HepG2 (cell line): ENCODE results near the gene NDUFB8. TPM values are rescaled to one million over a fixed set of nuclear protein-coding genes. Genes with fewer than 3 reads are reported as not detected.

ENCODE experiments used
- ATAC-seq: fragments of 200-7000 bp; cut with Tn5 transposase; 3 replicates; pipeline ENCODE4 v1.9.1; 2020; ENCODE audit warnings: mild to moderate bottlenecking, moderate library complexity
- BruUV-seq: library from RNA; stranded (reverse); fragments of 400-500 nt; replicated peaks from 2 replicates; lab custom pipeline; 2021; lab: Mats Ljungman, UMichigan
- CTCF ChIA-PET: fragments of 300-600 bp; formaldehyde crosslinking; extraction: SDS; loops from one replicate; lab custom pipeline; 2021; ENCODE audit warnings: low total read pairs, inconsistent platforms, low intra/inter-chr PET ratio; lab: Yijun Ruan, JAX
- POLR2A ChIA-PET: fragments of 350-600 bp; sonication (Branson Sonifier 250); formaldehyde crosslinking; loops from one replicate; lab custom pipeline; 2020; ENCODE audit warnings: antibody characterized with exemption, inconsistent platforms; lab: Yijun Ruan, JAX
- DNase-seq: peaks from one replicate; pipeline ENCODE4 v3.0.0-alpha.2; 2015; ENCODE audit warnings: low spot score
- FAIRE-seq: peaks from 3 replicates; lab custom pipeline; 2011; peaks lifted over from hg19 to GRCh38; lab: Jason Lieb, UNC
- H2AFZ ChIP-seq: one replicate; pipeline ENCODE4 v1.6.1; 2011; ENCODE audit warnings: low read length, inconsistent platforms
- H3K27ac ChIP-seq: fragments of 300-600 bp; 3 replicates; pipeline ENCODE4 v1.8.0; 2011; ENCODE audit warnings: mixed run types, mild to moderate bottlenecking, mixed read lengths, low read length, inconsistent platforms; ENCODE audit not compliant: insufficient read depth; ENCODE audit errors: extremely low read length
- H3K27me3 ChIP-seq, 2 experiments: fragments of 200-600 bp in 1 of 2; 2 replicates in 1 of 2; 3 replicates in 1 of 2; pipeline versions ENCODE4 v1.6.0 to v1.8.0; 2011; ENCODE audit warnings: low read length in 2 of 2, mild to moderate bottlenecking in 2 of 2, moderate library complexity in 2 of 2, inconsistent platforms in 1 of 2; ENCODE audit not compliant: insufficient read depth in 2 of 2, control insufficient read depth in 1 of 2
- H3K36me3 ChIP-seq, 2 experiments: fragments of 200-600 bp in 1 of 2; replicated peaks in 1 of 2; 2 replicates in 1 of 2; 3 replicates in 1 of 2; pipeline versions ENCODE4 v1.5.1 to v1.8.0; 2011; ENCODE audit warnings: low read length in 2 of 2, inconsistent platforms in 1 of 2; ENCODE audit not compliant: insufficient read depth in 2 of 2, control insufficient read depth in 1 of 2
- H3K4me1 ChIP-seq: 2 replicates; pipeline ENCODE4 v1.5.1; 2012; ENCODE audit warnings: low read length, inconsistent platforms; ENCODE audit not compliant: insufficient read depth
- H3K4me2 ChIP-seq: 2 replicates; pipeline ENCODE4 v1.6.0; 2011; ENCODE audit warnings: low read depth, low read length, inconsistent platforms
- H3K4me3 ChIP-seq, 3 experiments: fragments of 200-600 bp in 1 of 3; sonication (generic), shearing (Covaris generic) in 1 of 3; replicated peaks in 1 of 3; 2 replicates each; pipeline ENCODE4 v1.5.1; 2011 to 2016; ENCODE audit warnings: low read length in 3 of 3, inconsistent platforms in 2 of 3, low read depth in 2 of 3, mild to moderate bottlenecking in 2 of 3, control low read depth in 1 of 3, mixed read lengths in 1 of 3; ENCODE audit not compliant: insufficient read depth in 1 of 3
- H3K79me2 ChIP-seq: one replicate; pipeline ENCODE4 v1.6.1; 2011; ENCODE audit warnings: low read length, inconsistent platforms; ENCODE audit not compliant: insufficient read depth
- H3K9ac ChIP-seq: 2 replicates; pipeline ENCODE4 v1.6.0; 2011; ENCODE audit warnings: mild to moderate bottlenecking, low read depth, low read length, inconsistent platforms; ENCODE audit not compliant: insufficient read depth
- H3K9me3 ChIP-seq: 2 replicates; pipeline ENCODE4 v1.5.1; 2012; ENCODE audit warnings: mild to moderate bottlenecking, low read length
- H4K20me1 ChIP-seq: 2 replicates; pipeline ENCODE4 v1.6.0; 2011; ENCODE audit warnings: inconsistent platforms, mild to moderate bottlenecking, low read length, moderate library complexity; ENCODE audit not compliant: insufficient read depth
- ADNP ChIP-seq: sonication (generic); formaldehyde crosslinking; IDR thresholded peaks from 2 replicates; pipeline ENCODE4 v1.4.0; 2020; ENCODE audit warnings: missing genetic modification reagents
- ELF3 ChIP-seq: IDR thresholded peaks from 2 replicates; pipeline ENCODE4 v1.6.1; 2016; ENCODE audit warnings: missing genetic modification reagents, missing compliant biosample characterization
- MIER2 ChIP-seq: IDR thresholded peaks from 2 replicates; pipeline ENCODE4 v1.6.1; 2016; ENCODE audit warnings: missing biosample characterization, missing genetic modification reagents
- REL ChIP-seq: sonication (generic); formaldehyde crosslinking; conservative IDR thresholded peaks from 2 replicates; pipeline ENCODE4 v1.8.0; 2022; ENCODE audit warnings: mild to moderate bottlenecking, missing genetic modification reagents, moderate library complexity
- RFXANK ChIP-seq: IDR thresholded peaks from 2 replicates; pipeline ENCODE4 v1.6.1; 2016
- SMC3 ChIP-seq: IDR thresholded peaks from 2 replicates; pipeline ENCODE4 v1.6.1; 2011; ENCODE audit warnings: low read length, improper control_type of control experiment
- SP2 ChIP-seq: sonication (generic); formaldehyde crosslinking; IDR thresholded peaks from 2 replicates; pipeline ENCODE4 v1.5.1; 2020; ENCODE audit warnings: mild to moderate bottlenecking, missing genetic modification reagents
- ZBTB42 ChIP-seq: sonication (generic); formaldehyde crosslinking; IDR thresholded peaks from 2 replicates; pipeline ENCODE4 v1.5.0; 2020; ENCODE audit warnings: mild to moderate bottlenecking, missing genetic modification reagents
- ZEB1 ChIP-seq: IDR thresholded peaks from 2 replicates; pipeline ENCODE4 v1.6.1; 2012; ENCODE audit warnings: mild to moderate bottlenecking, low read depth, inconsistent platforms; ENCODE audit not compliant: insufficient replicate concordance
- ZKSCAN5 ChIP-seq: sonication (generic); formaldehyde crosslinking; IDR thresholded peaks from 2 replicates; pipeline ENCODE4 v1.5.1; 2020; ENCODE audit warnings: mild to moderate bottlenecking, missing genetic modification reagents
- ZNF570 ChIP-seq: sonication (generic); formaldehyde crosslinking; IDR thresholded peaks from 2 replicates; pipeline ENCODE4 v1.4.0; 2020; ENCODE audit warnings: mild to moderate bottlenecking, missing genetic modification reagents, borderline replicate concordance
- ZNF616 ChIP-seq: sonication (generic); formaldehyde crosslinking; IDR thresholded peaks from 2 replicates; pipeline ENCODE4 v1.5.0; 2020; ENCODE audit warnings: low read depth, mild to moderate bottlenecking, missing genetic modification reagents
- WGBS: methylation state at CpG from one replicate; pipeline ENCODE4 v1.1.6; 2017; ENCODE audit warnings: low lambda C conversion rate; 5-methylcytosine and 5-hydroxymethylcytosine counted together
- in situ Hi-C: cut with HindIII; loops from 2 replicates; pipeline ENCODE4 v1.10.0; 2017; ENCODE audit warnings: low pct_unique_long_range_greater_than_20kb; ENCODE audit not compliant: extremely low pct_ligation_motif_present
- intact Hi-C: fragments of 100-400 bp; cut with micrococcal nuclease; formaldehyde crosslinking; loops from one replicate; pipeline ENCODE4 v1.10.0; 2022; ENCODE audit not compliant: unreplicated experiment
- polyA plus RNA-seq, 8 experiments: library from polyadenylated mRNA; depleted of rRNA in 3 of 8; stranded (reverse) in 7 of 8; unstranded in 1 of 8; fragments of >200 nt; fragmentation: Illumina TruSeq in 4 of 8; extraction: Trizol in 4 of 8; gene quantifications; 2 replicates each; pipeline versions ENCODE4 v1.2.1 to v1.2.3, GENCODE V29; 2011 to 2016; ENCODE audit warnings: low read depth in 4 of 8, missing spikeins in 1 of 8, mixed read lengths in 1 of 8; ENCODE audit not compliant: insufficient read depth in 1 of 8
- total RNA-seq, 5 experiments: library from RNA; depleted of rRNA; stranded (reverse); fragments of >200 nt; fragmentation: Illumina TruSeq; extraction: Trizol; gene quantifications; 2 replicates each; pipeline ENCODE4 v1.2.3, GENCODE V29; 2016; ENCODE audit warnings: low read depth in 1 of 5
- TF ChIP-seq, protein P1 (sequence below): sonication (generic); formaldehyde crosslinking; IDR thresholded peaks from 2 replicates; pipeline ENCODE4 v1.4.0; 2020; ENCODE audit warnings: mild to moderate bottlenecking, low read depth, missing genetic modification reagents
- TF ChIP-seq, protein P2 (sequence below): sonication (generic); formaldehyde crosslinking; IDR thresholded peaks from 2 replicates; pipeline ENCODE4 v1.4.0; 2020; ENCODE audit warnings: missing genetic modification reagents

The NDUFB8 gene
- total and polyA plus RNA-seq, 2 of the 13 experiments (the other 11 are each of a cell fraction or from before 2014, with no cell fraction given) = 210 to 216 TPM

DNA sequence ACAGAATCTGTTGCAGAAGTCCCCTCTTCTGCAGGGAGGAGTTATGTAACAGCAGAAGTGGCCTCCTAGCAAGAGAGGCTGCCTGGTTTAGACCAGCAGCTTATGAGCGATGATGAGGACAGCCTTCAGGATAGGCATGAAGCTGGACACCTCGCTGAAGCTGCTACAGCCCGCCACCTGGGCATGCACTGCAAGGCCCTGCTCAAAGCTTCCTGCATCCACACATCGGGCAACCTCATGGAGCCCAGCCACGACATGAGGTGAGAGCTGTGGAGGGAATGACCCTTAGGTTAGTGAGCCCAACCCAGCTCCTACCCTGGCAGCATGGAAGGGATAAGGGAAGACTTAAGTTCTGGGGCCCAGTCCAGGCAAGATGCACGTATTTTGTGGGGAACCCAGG, 42.1 kb downstream of the NDUFB8 start:
- no peak for FAIRE-seq
- no peak overlapping the region for H3K27ac ChIP-seq
- intact Hi-C loops = no loop called here
- no peaks in the 10 kb centered on the region for H3K79me2 ChIP-seq
- no peaks in the 10 kb centered on the region for H3K27me3 ChIP-seq
- no peaks in the 10 kb centered on the region for H4K20me1 ChIP-seq
- no peak for TF ChIP-seq ZKSCAN5 (CRISPR knock-in tag)
- TF ChIP-seq SMC3 = no peak
- no peak overlapping the region for H2AFZ ChIP-seq
- CTCF ChIA-PET = no interaction called here
- peaks cover 0 to 3% of the 10 kb centered on the region in 2 experiments; a peak in 1 of 5 replicates for H3K36me3 ChIP-seq
- H3K4me2 ChIP-seq = no peak overlapping the region
- H3K4me1 ChIP-seq = 0 out of 2 replicates have a peak, but pooled peaks cover 4% of the 10 kb centered on the region
- H3K4me3 ChIP-seq = no peak overlapping the region
- WGBS = 92% methylated on average over 2 of the region's 6 CpGs
- no peak for DNase-seq
- no peak overlapping the region for H3K9ac ChIP-seq
- POLR2A ChIA-PET = no interaction called here
- in situ Hi-C loops = no loop called here
- no peaks in the 10 kb centered on the region for H3K9me3 ChIP-seq
- BruUV-seq = no TSS peak
- ATAC-seq = no peak

DNA sequence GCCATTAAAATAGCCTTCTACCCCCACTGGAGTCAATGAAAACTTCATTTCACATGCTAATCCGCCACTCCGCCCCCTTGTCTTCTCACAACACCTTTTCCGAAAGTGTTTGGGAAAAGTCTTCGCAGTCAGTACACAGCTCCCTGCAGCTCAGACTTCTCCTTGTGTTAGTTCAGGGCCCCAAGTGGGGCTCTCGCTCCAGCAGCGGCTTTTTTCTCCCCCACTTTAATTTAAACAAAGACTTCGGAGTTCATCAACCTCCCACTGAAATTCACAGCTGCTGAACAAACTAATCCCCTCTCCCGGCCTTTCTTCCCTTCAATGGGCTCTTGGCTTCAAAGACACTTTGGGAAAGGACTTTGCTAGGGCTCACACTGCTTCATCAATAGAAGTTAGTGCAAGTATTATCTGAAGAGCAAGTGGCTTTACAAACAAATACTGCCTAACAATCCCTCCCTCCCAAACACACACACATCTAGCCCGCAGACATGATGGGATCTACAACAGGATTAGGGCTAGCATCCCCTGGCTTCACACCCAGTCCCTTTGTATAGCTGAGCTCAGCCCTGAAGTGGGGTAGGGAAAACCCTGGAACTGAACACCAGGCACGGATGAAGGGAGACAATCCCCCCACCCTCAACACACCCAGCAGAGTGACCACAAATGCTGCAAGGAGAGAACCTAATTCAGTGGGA, 43.7 kb downstream of the NDUFB8 start:
- in situ Hi-C loops (no loop called here), intact Hi-C loops (no loop called here)
- ATAC-seq (no peak), DNase-seq (no peak), FAIRE-seq (no peak)
- Histone ChIP-seq H3K4me1 (peaks cover 10% of the 10 kb centered on the region; the same call in 1 of the 2 replicates), H3K79me2 (no peaks in the 10 kb centered on the region), H2AFZ (no peak overlapping the region), H3K9me3 (no peaks in the 10 kb centered on the region), H3K36me3 (peaks cover 0 to 3% of the 10 kb centered on the region in 2 experiments; a peak in 1 of 5 replicates), H3K4me2 (no peak overlapping the region), H3K27ac (no peak overlapping the region), H3K4me3 (no peak overlapping the region), H3K27me3 (no peaks in the 10 kb centered on the region), H4K20me1 (no peaks in the 10 kb centered on the region), H3K9ac (no peak overlapping the region)
- 87% methylated on average over 10 of the region's 10 CpGs for WGBS
- BruUV-seq = no TSS peak
- CTCF ChIA-PET = no interaction called here
- POLR2A ChIA-PET = no interaction called here
- TF ChIP-seq ZBTB42 (CRISPR knock-in tag) (no peak), ZNF616 (no peak), SP2 (CRISPR knock-in tag) (no peak), REL (CRISPR knock-in tag) (no peak), RFXANK (CRISPR knock-in tag) (no peak), ZNF570 (CRISPR knock-in tag) (no peak), ADNP (CRISPR knock-in tag) (no peak), ZEB1 (no peak), ELF3 (CRISPR knock-in tag) (no peak), MIER2 (CRISPR knock-in tag) (no peak)
- TF ChIP-seq, protein P1, sequence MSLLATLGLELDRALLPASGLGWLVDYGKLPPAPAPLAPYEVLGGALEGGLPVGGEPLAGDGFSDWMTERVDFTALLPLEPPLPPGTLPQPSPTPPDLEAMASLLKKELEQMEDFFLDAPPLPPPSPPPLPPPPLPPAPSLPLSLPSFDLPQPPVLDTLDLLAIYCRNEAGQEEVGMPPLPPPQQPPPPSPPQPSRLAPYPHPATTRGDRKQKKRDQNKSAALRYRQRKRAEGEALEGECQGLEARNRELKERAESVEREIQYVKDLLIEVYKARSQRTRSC (CRISPR knock-in tag) = no peak
- TF ChIP-seq, protein P2, sequence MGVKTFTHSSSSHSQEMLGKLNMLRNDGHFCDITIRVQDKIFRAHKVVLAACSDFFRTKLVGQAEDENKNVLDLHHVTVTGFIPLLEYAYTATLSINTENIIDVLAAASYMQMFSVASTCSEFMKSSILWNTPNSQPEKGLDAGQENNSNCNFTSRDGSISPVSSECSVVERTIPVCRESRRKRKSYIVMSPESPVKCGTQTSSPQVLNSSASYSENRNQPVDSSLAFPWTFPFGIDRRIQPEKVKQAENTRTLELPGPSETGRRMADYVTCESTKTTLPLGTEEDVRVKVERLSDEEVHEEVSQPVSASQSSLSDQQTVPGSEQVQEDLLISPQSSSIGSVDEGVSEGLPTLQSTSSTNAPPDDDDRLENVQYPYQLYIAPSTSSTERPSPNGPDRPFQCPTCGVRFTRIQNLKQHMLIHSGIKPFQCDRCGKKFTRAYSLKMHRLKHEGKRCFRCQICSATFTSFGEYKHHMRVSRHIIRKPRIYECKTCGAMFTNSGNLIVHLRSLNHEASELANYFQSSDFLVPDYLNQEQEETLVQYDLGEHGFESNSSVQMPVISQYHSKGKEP (CRISPR knock-in tag) = no peak
